ENCODE measurements around the gene GADD45GIP1.
A peak's percentile ranks its signal among the peaks of the same experiment; 100 is the strongest.
"Not testable (repeated sequence)": the region's sequence is repeated elsewhere in the genome, so short reads cannot be mapped to it uniquely, and the experiment has no call there.

The GADD45GIP1 gene

DNA sequence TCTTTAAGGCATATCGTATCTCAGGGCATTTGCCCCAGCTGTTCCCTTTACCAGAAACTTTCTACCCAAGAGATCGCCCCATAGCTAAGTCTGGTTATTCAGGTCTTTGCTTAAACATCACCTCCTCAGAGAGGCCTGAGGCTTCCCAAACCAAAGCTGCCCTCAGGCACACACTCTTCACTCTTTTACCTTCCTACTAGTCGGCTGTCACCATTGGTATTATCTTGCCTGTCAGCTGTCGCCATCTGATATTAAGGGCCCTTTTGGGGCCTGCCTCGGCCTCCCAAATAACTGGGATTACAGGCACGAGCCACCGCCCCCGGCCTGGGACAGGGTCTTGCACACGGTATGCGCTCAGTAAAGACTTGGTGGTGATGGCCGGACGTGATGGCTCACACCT, 1.0 kb downstream of the GADD45GIP1 start:
- no peak for DNase-seq

DNA sequence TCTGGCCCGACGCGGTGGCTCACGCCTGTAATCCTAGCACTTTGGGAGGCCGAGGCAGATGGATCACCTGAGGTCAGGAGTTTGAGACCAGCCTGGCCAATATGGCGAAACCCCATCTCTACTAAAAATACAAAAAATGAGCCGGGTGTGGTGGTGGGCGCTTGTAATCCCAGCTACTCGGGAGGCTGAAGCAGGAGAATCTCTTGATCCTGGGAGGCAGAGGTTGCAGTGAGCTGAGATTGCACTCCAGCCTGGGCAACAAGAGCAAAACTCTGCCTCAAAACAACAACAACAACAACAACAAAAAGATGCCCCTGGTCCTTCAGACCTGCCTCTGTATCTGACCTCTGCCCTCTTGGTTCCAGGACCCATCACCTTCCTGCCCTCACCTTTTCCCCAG, 1.4 kb downstream of the GADD45GIP1 start:
- not testable (repeated sequence) for DNase-seq

DNA sequence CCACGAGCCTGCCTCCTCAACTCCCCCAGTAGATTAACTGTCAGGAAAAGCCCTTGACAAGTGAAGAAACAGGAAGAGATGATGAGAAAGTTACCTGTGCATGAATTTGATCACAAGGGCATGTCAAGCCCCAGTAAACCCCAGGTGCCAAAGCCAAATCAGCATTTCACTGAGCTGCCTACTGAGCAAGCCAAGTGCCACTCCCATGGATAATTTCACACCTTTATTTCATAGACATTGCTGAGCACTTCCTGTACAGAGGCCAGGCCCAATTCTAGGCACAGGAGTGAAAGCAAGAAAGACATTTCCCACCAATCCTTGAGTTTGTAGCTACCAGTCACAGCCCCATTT, 2.4 kb downstream of the GADD45GIP1 start:
- no peak for DNase-seq

DNA sequence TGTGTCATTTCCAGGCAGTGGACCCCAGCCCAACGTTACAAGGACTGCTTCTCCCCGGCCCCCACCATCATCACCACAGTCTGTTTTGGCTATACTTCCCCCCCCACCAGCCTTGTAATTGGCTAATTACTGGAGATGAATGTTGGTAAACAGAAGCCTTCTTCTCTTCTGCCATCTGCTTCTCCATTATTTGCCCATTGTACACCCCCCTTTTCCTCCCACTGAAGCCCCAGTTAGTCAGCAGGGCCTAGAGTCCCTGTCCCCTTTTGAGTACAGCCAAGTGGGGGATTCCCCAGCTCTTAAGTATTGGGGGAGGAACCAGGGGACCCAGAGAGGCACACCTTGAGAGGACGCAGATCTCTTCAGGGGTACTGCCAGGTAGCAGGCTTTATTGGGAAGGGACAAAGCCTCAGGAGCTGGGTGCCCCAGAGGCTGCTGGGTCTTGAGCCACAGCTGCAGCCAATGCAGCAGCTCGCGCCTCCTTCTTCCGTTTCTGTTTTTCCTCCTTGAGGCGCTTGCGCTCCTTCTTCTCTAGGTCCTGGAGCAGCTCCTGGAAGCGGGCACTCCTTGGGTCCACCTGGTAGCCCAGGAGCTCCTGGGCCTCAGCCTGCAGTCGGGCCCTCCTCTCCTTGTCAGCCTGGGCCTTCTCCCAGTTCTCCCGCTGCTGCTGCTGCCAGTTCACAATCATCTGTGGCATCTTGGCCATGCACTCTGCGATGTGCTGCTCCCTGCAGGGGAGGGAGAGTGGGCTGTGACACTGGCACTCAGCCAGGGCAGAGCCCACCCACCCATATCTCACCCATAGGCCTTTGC, 3.0 kb downstream of the GADD45GIP1 start:
- no peak for DNase-seq

DNA sequence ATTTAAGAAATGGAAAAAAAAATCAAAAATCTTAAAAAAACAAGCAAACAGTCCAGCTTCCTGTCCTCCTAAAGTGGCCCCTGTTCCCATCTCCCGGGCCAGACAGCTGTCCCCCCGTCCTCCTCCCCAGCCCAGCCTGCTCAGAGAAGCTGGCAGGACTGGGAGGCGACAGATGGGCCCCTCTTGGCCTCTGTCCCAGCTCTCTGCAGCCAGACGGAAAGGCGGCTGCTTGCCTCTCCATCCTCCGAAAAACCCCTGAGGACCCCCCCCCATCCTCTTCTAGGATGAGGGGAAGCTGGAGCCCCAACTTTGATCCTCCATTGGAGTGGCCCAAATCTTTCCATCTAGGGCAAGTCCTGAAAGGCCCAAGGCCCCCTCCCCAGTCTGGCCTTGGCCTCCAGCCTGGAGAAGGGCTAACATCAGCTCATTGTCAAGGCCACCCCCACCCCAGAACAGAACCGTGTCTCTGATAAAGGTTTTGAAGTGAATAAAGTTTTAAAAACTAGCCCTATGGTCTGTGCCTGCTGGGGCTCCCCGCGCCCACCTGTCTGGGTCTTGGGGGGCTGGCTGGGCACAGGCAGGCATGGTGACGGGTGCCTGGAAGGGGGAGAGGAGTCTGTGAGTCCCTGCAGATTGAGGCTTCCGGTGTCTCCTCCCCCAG, 3.8 kb downstream of the GADD45GIP1 start:
- DNase-seq, result no peak

DNA sequence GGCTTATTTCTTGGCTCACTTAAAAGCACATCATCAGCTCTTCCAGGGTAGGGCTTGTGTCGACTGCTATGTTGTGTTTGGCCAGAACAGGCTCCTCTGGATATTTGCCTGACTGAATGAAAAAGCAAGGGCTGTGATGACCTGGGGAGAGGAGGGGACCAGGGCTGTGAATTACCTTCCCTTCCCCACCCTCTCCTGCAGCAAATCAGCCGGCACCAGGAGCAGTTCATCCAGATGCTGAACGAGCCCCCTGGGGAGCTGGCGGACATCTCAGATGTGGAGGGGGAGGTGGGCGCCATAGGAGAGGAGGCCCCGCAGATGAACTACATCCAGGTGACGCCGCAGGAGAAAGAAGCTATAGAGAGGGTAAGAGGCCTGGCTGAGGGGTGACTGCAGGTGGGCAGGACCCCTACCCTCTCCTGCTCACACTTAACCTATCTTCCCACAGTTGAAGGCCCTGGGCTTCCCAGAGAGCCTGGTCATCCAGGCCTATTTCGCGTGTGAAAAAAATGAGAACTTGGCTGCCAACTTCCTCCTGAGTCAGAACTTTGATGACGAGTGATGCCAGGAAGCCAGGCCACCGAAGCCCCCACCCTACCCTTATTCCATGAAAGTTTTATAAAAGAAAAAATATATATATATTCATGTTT, 4.4 kb downstream of the GADD45GIP1 start:
- no peak for DNase-seq

DNA sequence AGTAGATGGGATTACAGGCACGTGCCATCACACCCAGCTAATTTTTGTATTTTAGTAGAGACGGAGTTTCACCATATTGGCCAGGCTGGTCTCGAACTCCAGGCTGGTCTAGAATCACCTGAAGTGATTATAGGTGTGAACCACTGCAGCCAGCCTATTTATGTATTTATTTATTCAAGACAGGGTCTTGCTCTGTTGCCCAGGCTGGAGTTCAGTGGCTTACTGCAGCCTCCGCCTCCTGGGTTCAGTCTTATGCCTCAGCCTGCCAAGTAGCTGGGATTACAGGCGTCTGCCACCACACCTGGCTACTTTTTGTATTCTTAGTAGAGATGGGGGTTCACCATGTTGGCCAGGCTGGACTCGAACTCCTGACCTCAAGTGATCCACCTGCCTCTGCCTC, 5.0 kb downstream of the GADD45GIP1 start:
- DNase-seq, result not testable (repeated sequence)

DNA sequence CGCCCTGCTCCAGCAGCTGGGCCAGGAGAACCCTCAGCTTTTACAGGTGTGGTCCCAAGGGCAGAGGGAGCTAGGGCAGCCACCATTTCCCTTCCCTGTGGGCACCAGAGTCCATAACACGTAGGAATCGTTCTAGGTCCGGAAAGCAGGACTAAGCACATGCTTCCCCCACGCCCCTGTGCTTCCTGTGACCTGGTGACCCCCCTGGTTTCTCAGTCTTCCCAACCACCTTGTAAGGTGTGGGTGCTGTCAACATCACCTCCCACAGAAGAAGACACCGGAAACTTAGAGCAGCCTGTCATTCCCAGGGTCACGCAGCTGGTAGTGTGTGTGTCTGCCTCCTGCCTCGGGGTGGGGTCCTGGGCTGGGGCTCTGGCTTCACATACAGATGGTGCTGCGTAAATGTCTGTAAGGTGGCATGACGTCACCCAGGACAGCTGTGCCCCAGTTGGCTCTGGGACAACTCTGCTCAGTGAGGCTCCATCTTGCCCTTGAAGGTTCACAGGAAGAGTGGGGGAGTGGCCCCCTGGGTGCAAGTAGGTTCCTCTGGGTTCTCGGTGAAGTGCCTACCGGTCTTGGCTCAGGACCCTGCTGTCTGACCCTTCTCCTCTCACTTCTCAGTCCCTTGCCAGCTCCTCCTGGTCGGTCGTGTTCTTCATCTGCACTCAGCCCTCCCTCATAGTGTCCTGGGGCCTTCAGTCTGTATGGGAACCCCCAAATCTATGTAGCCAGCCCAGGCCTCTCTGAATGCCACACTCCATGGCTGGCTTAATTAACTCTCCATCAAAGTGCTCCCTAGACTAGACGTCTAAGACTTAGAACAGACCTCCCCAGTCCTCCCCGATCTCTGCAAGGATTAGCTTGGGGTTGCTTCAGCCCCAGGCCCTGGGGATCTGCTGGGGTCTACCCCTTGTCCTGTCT, 7.4 kb downstream of the GADD45GIP1 start:
- DNase-seq, result no peak

DNA sequence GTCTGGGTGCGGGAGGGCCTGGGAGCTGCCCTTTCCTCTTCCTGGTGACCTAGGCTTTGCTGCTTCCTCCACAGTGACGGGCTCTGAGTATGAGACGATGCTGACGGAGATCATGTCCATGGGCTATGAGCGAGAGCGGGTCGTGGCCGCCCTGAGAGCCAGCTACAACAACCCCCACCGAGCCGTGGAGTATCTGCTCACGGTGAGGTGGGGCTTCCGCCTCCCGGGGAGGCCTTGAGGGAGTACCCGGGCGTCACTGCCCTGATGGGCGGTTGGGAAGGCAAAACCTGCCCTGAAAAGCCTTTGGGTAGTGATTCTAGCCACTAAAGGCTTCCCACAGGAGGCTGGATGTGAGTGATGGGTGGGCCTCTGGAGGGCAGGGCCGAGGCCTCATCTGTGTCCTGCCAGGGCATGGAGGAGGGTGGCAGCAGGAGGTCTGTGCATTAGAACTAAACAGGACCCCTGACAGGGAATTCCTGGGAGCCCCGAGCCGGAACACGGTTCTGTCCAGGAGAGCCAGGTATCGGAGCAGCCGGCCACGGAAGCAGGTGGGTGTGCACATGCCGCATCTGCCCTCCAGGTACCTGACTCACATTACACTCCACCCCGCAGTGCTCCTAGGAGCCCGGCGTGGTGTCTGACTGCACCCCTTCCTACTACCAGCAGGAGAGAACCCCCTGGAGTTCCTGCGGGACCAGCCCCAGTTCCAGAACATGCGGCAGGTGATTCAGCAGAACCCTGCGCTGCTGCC, 8.2 kb downstream of the GADD45GIP1 start:
- DNase-seq, result no peak

DNA sequence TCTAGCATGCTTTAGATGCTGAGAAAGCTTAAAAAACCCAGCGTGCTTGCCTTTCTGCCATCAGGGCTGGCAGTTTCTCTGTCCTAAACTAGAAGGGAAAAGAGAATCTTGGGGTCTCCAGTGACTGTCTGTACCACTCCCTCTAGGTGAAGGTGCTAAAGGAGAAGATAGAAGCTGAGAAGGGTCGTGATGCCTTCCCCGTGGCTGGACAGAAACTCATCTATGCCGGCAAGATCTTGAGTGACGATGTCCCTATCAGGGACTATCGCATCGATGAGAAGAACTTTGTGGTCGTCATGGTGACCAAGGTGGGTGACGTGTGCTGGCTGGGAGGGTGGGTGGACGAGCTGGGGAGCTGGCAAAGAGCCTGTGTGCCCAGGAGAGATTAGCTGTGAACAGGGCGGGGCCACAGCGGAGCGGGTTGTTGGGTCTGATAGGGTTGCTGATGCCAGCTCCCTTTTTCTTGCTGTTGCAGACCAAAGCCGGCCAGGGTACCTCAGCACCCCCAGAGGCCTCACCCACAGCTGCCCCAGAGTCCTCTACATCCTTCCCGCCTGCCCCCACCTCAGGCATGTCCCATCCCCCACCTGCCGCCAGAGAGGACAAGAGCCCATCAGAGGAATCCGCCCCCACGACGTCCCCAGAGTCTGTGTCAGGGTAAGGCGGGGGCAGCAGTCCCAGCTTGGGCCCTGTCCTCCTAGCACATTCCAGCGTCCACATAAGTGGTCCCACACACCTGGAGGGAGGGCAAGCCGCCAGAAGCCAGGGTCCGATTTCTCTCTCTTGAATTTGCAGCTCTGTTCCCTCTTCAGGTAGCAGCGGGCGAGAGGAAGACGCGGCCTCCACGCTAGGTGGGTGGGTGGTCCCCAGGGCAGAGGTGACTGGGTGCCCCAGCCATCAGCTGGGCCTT, 9.1 kb downstream of the GADD45GIP1 start:
- no peak for DNase-seq

DNA sequence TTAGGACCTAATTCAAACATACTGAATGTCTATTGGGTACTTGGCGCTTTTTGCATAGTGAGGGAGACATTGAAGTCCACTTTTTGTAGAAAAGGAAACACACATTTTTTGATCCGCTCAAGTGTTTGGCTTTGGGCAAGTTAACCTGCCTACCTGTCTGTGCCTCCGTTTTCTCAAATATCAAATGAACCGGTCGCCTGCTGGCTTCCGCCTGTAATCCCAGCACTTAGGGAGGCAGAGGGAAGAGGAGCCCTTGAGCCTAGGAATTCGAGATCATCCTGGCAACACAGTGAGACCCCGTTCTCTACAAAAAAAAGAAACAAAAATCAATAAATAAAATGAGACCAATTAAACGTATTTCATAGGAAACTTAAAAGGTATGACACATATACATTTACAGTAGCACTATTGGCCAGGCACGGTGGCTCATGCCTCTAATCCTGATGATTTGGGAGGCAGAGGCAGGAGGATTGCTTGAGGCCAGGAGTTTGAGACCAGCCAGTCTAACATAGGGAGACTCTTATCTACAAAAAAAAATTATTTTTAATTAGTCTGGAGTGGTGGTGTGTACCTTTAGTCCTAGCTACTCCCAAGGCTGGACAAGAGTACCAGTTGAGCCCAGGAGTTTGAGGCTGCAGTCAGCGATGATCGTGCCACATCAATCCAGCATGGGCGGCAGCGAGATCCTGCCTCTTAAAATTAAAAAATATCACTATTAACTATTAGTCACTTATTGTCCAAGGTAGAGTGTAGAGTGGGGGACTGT, 10.1 kb downstream of the GADD45GIP1 start:
- no peak for DNase-seq

DNA sequence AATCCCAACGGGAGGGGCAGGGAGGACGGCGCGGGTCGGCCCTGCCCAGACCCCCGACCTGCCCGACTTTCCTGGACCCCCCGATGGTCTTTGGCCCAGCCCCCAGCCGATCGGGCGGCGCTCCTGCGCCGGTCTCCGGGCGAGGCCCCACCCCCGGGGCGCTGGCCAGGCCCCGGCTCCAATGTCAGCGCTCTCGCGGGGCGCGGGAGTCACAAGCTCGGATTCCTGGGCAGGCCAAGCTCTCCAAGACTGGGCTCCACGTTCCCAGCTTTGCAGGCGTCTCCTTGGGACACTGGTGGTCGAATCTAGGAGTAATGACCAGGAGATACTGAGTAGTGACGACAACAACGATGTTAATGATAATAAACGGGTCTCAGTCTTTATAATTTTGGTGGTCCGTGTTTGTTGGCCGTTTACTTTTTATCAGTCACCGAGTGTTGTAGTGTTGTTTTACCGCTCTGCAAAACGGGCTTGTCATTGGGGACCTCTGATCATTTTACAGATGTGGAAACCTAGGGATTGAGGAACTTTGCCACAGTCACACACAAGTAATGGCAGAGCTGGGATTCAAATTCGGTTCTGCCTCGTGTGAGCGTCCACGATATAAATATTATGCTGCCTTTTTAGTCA, 10.8 kb downstream of the GADD45GIP1 start:
- DNase-seq, result peak; percentile 35

DNA sequence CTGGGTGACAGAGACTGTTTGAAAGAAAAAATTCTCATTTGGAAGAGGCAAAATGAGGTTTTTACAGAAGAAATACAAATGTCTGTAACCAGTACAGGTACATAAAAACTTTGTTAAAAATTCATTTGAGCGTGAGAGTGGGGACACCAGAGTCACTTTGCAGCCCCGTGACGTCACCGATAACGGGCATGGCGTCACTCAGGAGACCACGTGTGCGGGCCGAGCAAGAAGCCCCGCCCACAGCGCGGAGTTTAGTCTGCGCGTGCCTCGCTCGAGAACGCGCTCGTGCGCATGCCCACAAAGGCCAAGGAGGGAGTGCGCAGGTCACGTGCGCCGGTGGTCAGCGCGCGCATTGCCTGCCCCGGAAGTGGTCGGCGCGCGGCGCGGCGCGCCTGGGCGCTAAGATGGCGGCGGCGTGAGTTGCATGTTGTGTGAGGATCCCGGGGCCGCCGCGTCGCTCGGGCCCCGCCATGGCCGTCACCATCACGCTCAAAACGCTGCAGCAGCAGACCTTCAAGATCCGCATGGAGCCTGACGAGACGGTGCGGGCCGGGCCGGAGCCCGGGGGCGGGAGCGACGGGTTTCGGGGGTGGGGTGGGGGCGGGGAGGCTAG, 11.4 kb downstream of the GADD45GIP1 start, which contains the start of gene RAD23A:
Gene RAD23A (plus strand): TSS at position 384 of the 613 bp plus-strand sequence. CDS start 87 bp downstream, at position 471.
- DNase-seq, result peak; percentile 97

DNA sequence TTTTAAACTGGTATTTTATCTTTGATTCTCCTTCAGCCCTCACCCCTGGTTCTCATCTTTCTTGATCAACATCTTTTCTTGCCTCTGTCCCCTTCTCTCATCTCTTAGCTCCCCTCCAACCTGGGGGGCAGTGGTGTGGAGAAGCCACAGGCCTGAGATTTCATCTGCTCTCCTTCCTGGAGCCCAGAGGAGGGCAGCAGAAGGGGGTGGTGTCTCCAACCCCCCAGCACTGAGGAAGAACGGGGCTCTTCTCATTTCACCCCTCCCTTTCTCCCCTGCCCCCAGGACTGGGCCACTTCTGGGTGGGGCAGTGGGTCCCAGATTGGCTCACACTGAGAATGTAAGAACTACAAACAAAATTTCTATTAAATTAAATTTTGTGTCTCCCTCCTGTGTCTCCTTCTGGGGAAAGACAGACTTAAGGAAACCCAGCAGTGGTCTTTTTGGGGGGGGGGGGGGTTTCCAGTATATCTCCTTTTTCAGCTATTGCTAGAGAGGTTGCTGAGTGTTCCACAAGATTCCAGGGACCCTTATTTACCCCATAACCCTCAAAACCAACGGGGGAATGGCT, 12.8 kb downstream of the GADD45GIP1 start:
- DNase-seq, result no peak

DNA sequence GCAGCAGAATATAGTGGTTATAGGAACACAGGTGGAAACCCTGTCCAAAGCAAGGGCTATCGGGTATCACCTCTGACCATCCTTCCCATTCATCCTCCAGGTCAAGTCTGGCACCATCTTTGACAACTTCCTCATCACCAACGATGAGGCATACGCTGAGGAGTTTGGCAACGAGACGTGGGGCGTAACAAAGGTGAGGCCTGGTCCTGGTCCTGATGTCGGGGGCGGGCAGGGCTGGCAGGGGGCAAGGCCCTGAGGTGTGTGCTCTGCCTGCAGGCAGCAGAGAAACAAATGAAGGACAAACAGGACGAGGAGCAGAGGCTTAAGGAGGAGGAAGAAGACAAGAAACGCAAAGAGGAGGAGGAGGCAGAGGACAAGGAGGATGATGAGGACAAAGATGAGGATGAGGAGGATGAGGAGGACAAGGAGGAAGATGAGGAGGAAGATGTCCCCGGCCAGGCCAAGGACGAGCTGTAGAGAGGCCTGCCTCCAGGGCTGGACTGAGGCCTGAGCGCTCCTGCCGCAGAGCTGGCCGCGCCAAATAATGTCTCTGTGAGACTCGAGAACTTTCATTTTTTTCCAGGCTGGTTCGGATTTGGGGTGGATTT, 13.5 kb downstream of the GADD45GIP1 start:
- no peak for DNase-seq

DNA sequence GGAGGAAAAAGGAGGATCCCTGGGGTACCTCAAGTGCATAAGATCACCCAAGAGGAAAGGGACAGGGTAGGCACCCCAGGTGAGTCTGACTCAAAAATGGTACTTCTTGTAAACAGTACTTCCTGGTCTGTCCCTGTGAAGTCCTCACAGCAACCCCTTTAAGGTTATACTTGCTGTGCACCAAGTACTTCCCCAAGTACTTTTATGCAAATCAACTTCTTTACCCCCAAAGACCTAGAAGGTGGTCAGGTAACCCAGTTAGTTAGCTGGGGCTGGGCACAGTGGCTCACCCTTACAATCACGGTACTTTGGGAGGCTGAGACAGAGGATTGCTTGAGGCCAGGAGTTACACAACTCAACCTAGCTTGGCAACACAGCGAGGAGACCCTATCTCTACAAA, 16.1 kb downstream of the GADD45GIP1 start:
- DNase-seq, result no peak

DNA sequence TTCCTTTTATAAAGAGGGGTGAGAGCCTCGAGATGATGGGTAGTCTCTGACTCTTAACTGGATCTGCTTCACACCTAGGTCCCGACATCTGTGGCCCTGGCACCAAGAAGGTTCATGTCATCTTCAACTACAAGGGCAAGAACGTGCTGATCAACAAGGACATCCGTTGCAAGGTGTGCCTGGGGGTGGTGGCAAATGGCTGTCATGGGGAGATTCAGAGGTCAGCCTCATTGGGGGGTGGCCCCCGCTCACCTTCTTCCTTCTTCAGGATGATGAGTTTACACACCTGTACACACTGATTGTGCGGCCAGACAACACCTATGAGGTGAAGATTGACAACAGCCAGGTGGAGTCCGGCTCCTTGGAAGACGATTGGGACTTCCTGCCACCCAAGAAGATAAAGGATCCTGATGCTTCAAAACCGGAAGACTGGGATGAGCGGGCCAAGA, 17.0 kb downstream of the GADD45GIP1 start:
- DNase-seq, result no peak
